ENCODE data around the gene ZNF711.
"Not testable (repeated sequence)": the region's sequence is repeated elsewhere in the genome, so short reads cannot be mapped to it uniquely, and the experiment has no call there.

Gene ZNF711

DNA sequence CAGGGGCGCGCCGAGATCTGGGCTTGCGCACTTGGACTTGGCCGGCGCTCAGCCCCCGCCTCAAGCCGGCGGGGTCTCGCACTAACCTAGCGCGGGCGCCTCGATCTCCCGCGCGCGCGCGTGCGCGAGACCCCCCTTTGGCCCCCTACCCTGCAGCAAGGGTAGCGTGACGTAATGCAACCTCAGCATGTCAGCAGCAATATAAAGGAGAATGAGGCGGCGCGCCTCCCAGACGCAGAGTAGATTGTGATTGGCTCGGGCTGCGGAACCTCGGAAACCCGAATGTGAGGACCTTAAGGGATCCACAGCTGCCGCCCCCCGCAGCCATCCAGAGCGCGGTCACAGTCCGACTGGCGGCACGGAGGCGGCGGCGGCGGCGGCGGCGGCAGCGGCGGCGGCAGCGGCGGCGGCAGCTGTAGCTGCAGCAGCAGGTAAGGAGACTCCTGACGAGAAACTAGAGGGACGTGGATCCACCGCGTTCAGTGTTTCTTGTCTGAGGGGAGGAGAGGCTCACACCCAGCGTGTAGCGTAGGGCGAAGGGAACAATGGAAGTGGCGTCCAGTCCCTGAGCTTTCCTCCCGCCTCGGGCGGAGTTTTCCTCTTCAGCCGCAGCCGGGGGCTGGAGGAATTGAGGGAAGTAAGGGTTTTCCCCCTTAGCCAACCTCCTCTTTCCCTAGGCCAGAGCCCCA is at the start of gene ZNF711, which contains the start of gene SATL1:
Gene ZNF711 (plus strand): TSS at position 231 of the 689 bp plus-strand sequence. CDS start 3,582 bp downstream, outside the sequence.
Gene SATL1 (minus strand): TSS at position 19 of the 689 bp plus-strand sequence. CDS start 134,811 bp downstream, outside the sequence.
- Histone ChIP-seq H3K9me3 (ENCODE audit: control insufficient read depth, insufficient read depth, low read length) (no peaks in the 10 kb centered on the region), H3K4me1 (ENCODE audit: control insufficient read depth, insufficient read depth, low read length) (no peaks in the 10 kb centered on the region), H3K4me3 (ENCODE audit: low read length) (peak within 1 kb of the TSS; percentile 99), H3K27ac (ENCODE audit: low read length) (no peak within 1 kb of the TSS), H3K36me3 (ENCODE audit: control insufficient read depth, insufficient read depth, low read length) (no peaks in the 10 kb centered on the region), H3K27me3 (ENCODE audit: control insufficient read depth, insufficient read depth, low read length) (no peaks in the 10 kb centered on the region)
- WGBS (ENCODE audit: insufficient coverage, insufficient read length): no CpG with 5 or more reads among the region's 65 CpGs
- DNase-seq (ENCODE audit: low read depth, low spot score): peak; percentile 54

DNA sequence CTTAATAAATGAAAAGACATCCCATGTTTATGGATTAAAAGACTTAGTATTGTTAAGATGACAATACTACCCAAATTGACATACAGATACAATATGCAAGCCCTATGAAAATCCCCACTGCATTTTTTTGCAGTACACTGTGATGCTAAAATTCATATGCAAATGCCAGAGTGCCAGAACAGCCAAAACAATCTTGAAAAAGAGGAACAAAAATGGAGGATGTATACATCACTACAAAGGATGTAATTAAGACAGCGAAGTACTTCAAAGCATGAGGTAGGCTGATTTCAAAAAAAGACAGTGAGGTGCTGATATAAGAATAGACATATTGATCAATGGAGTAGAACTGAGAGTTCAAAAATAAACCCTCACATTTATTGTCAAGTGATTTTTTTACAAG is 47.5 kb upstream of the ZNF711 start:
- no peaks in the 10 kb centered on the region for H3K4me1 ChIP-seq (ENCODE audit: control insufficient read depth, insufficient read depth, low read length)
- H3K27me3 ChIP-seq (ENCODE audit: control insufficient read depth, insufficient read depth, low read length): no peaks in the 10 kb centered on the region
- H3K27ac ChIP-seq (ENCODE audit: low read length): no peak overlapping the region
- H3K4me3 ChIP-seq (ENCODE audit: low read length): no peak overlapping the region
- no peaks in the 10 kb centered on the region for H3K36me3 ChIP-seq (ENCODE audit: control insufficient read depth, insufficient read depth, low read length)
- no CpG with 5 or more reads among the region's 1 CpG for WGBS (ENCODE audit: insufficient coverage, insufficient read length)
- no peak for DNase-seq (ENCODE audit: low read depth, low spot score)
- no peaks in the 10 kb centered on the region for H3K9me3 ChIP-seq (ENCODE audit: control insufficient read depth, insufficient read depth, low read length)

DNA sequence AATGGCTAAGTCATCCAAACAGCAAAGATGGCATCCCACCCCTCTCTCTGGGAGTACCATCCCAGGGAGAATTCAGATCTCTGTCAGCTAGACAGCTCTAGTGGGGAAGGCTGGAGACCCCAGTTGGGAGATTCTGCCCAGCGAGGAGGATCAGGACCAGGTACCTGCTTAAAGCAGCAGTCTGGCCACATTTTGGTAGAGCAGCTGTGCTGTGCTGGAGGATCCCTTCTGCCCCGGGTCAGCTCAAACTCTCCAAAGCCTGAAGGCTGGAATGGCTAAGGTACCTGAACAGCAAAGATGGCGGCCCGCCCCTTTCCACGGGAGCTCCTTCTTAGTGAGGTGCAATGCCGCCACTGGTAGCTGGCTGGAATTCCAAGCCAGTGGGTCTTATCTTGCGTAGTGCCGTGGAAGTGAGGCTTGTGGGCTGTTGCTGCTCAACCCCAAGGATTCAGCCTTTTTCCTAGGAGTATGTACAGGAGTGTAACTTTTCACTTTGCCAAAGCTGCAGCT is 40.3 kb upstream of the ZNF711 start:
- H3K27ac ChIP-seq (ENCODE audit: low read length): no peak overlapping the region
- H3K4me1 ChIP-seq (ENCODE audit: control insufficient read depth, insufficient read depth, low read length): no peaks in the 10 kb centered on the region
- no CpG with 5 or more reads among the region's 8 CpGs for WGBS (ENCODE audit: insufficient coverage, insufficient read length)
- no peaks in the 10 kb centered on the region for H3K9me3 ChIP-seq (ENCODE audit: control insufficient read depth, insufficient read depth, low read length)
- no peak for DNase-seq (ENCODE audit: low read depth, low spot score)
- H3K4me3 ChIP-seq (ENCODE audit: low read length): no peak overlapping the region
- H3K27me3 ChIP-seq (ENCODE audit: control insufficient read depth, insufficient read depth, low read length): no peaks in the 10 kb centered on the region
- H3K36me3 ChIP-seq (ENCODE audit: control insufficient read depth, insufficient read depth, low read length): no peaks in the 10 kb centered on the region

DNA sequence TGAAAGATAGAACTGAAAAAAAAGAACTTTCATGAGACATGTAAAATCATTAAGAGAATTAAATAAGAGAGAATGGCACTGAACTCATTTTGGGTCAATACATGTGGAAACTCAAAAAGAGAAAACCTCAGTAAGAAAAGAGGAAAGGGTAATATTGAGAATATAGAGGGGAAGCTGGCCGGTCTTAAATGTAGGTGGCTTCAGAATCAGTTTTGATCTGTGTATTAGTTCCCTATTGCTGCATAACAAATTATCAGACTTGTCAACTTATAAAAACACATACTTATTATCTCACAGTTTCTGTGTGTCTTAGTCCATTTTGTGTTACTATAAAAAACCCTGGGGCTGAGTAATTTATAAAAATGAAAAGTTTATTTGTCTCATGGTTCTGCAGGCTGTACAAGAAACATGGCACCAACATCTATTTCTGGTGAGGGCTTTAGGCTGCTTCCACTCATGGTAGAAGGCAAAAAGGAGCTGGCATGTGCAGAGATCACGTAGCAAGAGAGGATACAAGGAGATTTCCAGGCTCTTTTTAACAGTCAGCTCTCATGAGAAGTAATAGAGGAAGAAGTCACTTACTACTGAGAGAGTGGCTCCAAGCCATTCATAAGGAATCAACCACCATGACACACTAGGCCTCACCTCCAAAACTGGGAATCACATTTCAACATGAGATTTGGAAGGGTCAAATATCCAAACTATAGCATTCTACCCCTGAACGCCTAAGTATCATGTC is 29.8 kb upstream of the ZNF711 start:
- no peak for DNase-seq (ENCODE audit: low read depth, low spot score)
- Histone ChIP-seq H3K36me3 (ENCODE audit: control insufficient read depth, insufficient read depth, low read length) (no peaks in the 10 kb centered on the region), H3K4me1 (ENCODE audit: control insufficient read depth, insufficient read depth, low read length) (no peaks in the 10 kb centered on the region), H3K27ac (ENCODE audit: low read length) (no peak overlapping the region), H3K9me3 (ENCODE audit: control insufficient read depth, insufficient read depth, low read length) (no peaks in the 10 kb centered on the region), H3K27me3 (ENCODE audit: control insufficient read depth, insufficient read depth, low read length) (no peaks in the 10 kb centered on the region), H3K4me3 (ENCODE audit: low read length) (no peak overlapping the region)
- no CpG with 5 or more reads among the region's 3 CpGs for WGBS (ENCODE audit: insufficient coverage, insufficient read length)

DNA sequence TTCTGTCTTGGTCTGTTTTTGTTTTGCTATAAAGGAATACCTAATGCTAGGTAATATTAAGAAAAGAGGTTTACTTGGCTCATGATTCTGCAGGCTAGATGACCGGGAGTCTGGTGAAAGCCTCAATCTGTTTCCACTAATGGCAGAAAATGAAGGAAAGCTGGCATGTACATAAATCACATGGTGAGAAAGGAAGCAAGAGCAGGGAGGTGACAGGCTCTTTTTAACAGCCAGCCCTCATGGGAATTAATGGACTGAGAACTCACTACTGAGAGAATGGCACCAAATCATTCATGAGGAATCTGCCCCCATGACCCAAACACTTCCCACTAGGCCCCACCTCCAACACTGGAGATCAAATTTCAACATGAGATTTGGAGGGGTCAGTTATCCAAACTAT is 27.8 kb upstream of the ZNF711 start:
- H3K4me3 ChIP-seq (ENCODE audit: low read length): no peak overlapping the region
- no peak overlapping the region for H3K27ac ChIP-seq (ENCODE audit: low read length)
- DNase-seq (ENCODE audit: low read depth, low spot score): no peak
- no peaks in the 10 kb centered on the region for H3K27me3 ChIP-seq (ENCODE audit: control insufficient read depth, insufficient read depth, low read length)
- WGBS (ENCODE audit: insufficient coverage, insufficient read length): no CpG with 5 or more reads among the region's 1 CpG
- no peaks in the 10 kb centered on the region for H3K36me3 ChIP-seq (ENCODE audit: control insufficient read depth, insufficient read depth, low read length)
- no peaks in the 10 kb centered on the region for H3K4me1 ChIP-seq (ENCODE audit: control insufficient read depth, insufficient read depth, low read length)
- no peaks in the 10 kb centered on the region for H3K9me3 ChIP-seq (ENCODE audit: control insufficient read depth, insufficient read depth, low read length)

DNA sequence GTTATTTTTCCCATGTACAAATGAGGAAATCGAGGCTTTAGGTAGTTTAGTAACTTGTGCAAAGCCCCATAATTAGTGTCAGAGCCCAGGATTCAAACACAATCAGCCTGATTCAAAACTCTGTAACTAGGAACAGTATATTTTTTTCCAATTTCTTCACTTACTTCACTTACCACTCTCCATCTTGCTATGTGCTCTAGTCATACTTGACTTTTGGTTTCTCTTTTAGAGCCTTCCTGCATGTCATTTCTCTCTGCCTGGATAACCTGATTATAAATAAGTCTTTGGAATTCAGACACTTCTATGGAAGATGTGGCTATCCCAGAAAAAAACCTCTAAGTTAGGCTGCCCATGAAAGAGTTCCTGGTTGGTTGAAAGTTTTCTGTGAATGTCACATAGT is 22.4 kb upstream of the ZNF711 start:
- no peaks in the 10 kb centered on the region for H3K4me1 ChIP-seq (ENCODE audit: control insufficient read depth, insufficient read depth, low read length)
- no peak for DNase-seq (ENCODE audit: low read depth, low spot score)
- H3K27ac ChIP-seq (ENCODE audit: low read length): no peak overlapping the region
- no peaks in the 10 kb centered on the region for H3K36me3 ChIP-seq (ENCODE audit: control insufficient read depth, insufficient read depth, low read length)
- no peaks in the 10 kb centered on the region for H3K27me3 ChIP-seq (ENCODE audit: control insufficient read depth, insufficient read depth, low read length)
- H3K4me3 ChIP-seq (ENCODE audit: low read length): no peak overlapping the region
- no CpG with 5 or more reads among the region's 1 CpG for WGBS (ENCODE audit: insufficient coverage, insufficient read length)
- H3K9me3 ChIP-seq (ENCODE audit: control insufficient read depth, insufficient read depth, low read length): no peaks in the 10 kb centered on the region

DNA sequence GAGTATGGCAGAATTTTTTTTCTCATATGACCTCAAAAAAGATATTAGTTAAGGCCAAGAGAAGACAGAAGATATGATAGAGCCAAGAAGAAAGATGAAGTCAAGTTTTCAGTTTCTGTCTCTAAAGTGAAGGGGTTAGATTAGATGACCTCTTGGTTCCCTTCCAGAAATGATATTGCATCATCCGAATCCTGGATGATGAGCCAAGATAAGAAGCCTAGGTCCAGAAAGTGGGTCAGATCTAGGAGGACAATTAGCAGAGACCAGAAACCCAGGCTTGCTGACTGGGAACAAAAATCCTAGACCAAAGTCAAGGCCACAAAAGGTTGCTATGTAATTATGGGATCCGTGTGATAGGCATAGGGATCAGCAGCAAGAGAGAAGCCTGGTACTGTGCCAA is 20.4 kb upstream of the ZNF711 start:
- no peaks in the 10 kb centered on the region for H3K4me1 ChIP-seq (ENCODE audit: control insufficient read depth, insufficient read depth, low read length)
- H3K4me3 ChIP-seq (ENCODE audit: low read length): no peak overlapping the region
- no CpG with 5 or more reads among the region's 2 CpGs for WGBS (ENCODE audit: insufficient coverage, insufficient read length)
- no peaks in the 10 kb centered on the region for H3K9me3 ChIP-seq (ENCODE audit: control insufficient read depth, insufficient read depth, low read length)
- H3K36me3 ChIP-seq (ENCODE audit: control insufficient read depth, insufficient read depth, low read length): no peaks in the 10 kb centered on the region
- no peak overlapping the region for H3K27ac ChIP-seq (ENCODE audit: low read length)
- DNase-seq (ENCODE audit: low read depth, low spot score): no peak
- H3K27me3 ChIP-seq (ENCODE audit: control insufficient read depth, insufficient read depth, low read length): no peaks in the 10 kb centered on the region

DNA sequence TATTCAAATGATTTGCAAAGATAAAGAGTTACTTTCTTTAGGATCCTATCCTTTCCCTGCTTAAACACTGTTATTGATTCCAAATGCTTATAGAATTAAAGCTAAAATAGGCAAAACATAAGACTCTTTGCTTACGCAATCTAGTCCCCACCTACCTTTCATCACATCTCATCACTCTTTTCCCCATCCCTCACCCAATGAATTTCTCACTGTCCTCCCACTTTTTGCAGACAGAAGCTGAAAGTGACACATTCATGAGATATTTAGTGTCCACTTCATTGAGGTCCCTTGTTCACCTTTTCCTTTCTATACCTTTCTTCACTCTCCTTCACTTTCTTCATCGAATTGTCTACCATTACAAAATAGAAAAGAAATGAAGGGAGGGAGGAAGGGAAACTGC is 636 bp upstream of the ZNF711 start:
- Histone ChIP-seq H3K36me3 (ENCODE audit: control insufficient read depth, insufficient read depth, low read length) (no peaks in the 10 kb centered on the region), H3K27ac (ENCODE audit: low read length) (no peak overlapping the region), H3K4me3 (ENCODE audit: low read length) (peak overlapping the region; percentile 99; the same call in 1 of the 2 replicates), H3K4me1 (ENCODE audit: control insufficient read depth, insufficient read depth, low read length) (no peaks in the 10 kb centered on the region), H3K27me3 (ENCODE audit: control insufficient read depth, insufficient read depth, low read length) (no peaks in the 10 kb centered on the region), H3K9me3 (ENCODE audit: control insufficient read depth, insufficient read depth, low read length) (no peaks in the 10 kb centered on the region)
- no peak for DNase-seq (ENCODE audit: low read depth, low spot score)
- 100% methylated on average over 1 of the region's 2 CpGs for WGBS (ENCODE audit: insufficient coverage, insufficient read length)

DNA sequence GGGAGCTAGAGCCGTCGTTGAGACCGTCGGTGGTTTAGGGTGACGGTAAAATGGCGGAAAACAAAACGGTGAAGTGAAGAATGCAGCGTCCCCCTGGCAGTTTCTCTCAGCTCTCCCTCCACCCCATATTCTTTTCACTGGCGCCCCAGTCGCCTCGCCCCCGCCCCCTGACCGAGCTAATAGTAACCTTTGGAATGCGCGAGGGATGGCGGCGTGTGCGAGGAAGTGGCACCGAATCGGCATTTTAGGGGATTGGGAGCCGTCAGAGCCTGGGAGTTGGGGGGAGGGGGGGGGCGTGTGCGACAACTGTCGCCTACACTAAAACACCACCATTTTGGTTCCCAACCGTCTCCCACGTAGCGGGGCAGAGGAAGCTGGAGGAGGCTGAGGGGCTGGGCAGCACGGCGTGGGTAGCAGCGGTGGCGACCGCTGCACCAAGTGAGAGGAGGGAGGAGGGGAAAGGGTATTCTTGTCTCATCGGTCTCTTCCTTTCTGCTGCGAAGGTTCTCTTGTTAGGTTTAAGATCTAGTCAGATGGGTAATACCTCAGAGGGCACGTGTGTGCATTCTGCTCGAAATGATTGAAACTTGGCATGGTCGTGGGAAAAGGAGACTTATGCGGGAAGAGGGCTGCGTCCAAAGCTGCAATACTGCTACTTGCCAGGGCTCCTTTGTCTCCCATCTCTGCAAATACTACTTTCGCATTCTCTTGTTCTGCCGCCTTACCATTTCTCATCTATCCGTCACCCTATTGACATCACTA is 840 bp downstream of the ZNF711 start:
- peak overlapping the region; percentile 99 for H3K4me3 ChIP-seq (ENCODE audit: low read length)
- no peaks in the 10 kb centered on the region for H3K9me3 ChIP-seq (ENCODE audit: control insufficient read depth, insufficient read depth, low read length)
- no peaks in the 10 kb centered on the region for H3K36me3 ChIP-seq (ENCODE audit: control insufficient read depth, insufficient read depth, low read length)
- H3K27ac ChIP-seq (ENCODE audit: low read length): no peak overlapping the region
- no peaks in the 10 kb centered on the region for H3K4me1 ChIP-seq (ENCODE audit: control insufficient read depth, insufficient read depth, low read length)
- WGBS (ENCODE audit: insufficient coverage, insufficient read length): no CpG with 5 or more reads among the region's 42 CpGs
- H3K27me3 ChIP-seq (ENCODE audit: control insufficient read depth, insufficient read depth, low read length): no peaks in the 10 kb centered on the region
- DNase-seq (ENCODE audit: low read depth, low spot score): no peak

DNA sequence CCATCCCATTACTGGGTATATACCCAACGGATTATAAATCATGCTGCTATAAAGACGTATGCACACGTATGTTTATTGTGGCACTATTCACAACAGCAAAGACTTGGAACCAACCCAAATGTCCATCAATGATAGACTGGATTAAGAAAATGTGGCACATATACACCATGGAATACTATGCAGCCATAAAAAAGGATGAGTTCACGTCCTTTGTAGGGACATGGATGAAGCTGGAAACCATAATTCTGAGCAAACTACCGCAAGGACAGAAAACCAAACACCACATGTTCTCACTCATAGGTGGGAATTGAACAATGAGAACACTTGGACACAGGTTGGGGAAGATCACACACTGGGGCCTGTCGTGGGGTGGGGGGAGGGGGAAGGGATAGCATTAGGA is 41.5 kb downstream of the ZNF711 start:
- not testable (repeated sequence) for H3K4me3 ChIP-seq (ENCODE audit: low read length); H3K36me3 ChIP-seq (ENCODE audit: control insufficient read depth, insufficient read depth, low read length); H3K9me3 ChIP-seq (ENCODE audit: control insufficient read depth, insufficient read depth, low read length); DNase-seq (ENCODE audit: low read depth, low spot score); H3K27ac ChIP-seq (ENCODE audit: low read length); H3K4me1 ChIP-seq (ENCODE audit: control insufficient read depth, insufficient read depth, low read length); H3K27me3 ChIP-seq (ENCODE audit: control insufficient read depth, insufficient read depth, low read length)
- WGBS (ENCODE audit: insufficient coverage, insufficient read length): no CpG with 5 or more reads among the region's 6 CpGs

All from iPS DF 6.9 (cell line).